WI38 (cell line): ENCODE results near the gene S100A6.
"Not testable (repeated sequence)": the region's sequence is repeated elsewhere in the genome, so short reads cannot be mapped to it uniquely, and the experiment has no call there.

Experiments
- H3K4me3 ChIP-seq: 2 replicates; pipeline ENCODE4 v1.5.1; 2011; ENCODE audit warnings: low read depth, mild to moderate bottlenecking, control low read depth, low read length
- TF ChIP-seq, protein P1 (sequence below): IDR thresholded peaks from 2 replicates; pipeline ENCODE4 v1.5.1; 2012; ENCODE audit warnings: low read depth, mild to moderate bottlenecking, control low read depth, low read length

The S100A6 gene

DNA sequence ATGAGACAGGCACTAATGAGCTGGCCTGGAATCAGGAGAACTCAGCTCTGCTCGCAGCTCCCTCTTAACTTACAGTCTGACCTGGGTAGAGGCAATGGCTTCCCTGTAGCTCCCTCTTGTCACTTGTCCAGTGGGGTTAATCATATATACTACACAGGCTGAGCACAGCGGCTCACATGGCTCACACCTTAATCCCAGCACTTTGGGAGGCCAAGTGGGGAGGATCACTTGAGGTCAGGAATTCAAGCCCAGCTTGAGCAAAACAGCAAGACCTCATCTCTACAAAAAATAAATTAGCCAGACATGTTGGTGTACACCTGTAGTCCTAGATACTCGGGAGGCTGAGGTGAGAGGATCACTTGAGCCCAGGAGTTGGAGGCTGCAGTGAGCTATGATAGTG lies 4.2 kb downstream of the S100A6 start:
- TF ChIP-seq, protein P1, sequence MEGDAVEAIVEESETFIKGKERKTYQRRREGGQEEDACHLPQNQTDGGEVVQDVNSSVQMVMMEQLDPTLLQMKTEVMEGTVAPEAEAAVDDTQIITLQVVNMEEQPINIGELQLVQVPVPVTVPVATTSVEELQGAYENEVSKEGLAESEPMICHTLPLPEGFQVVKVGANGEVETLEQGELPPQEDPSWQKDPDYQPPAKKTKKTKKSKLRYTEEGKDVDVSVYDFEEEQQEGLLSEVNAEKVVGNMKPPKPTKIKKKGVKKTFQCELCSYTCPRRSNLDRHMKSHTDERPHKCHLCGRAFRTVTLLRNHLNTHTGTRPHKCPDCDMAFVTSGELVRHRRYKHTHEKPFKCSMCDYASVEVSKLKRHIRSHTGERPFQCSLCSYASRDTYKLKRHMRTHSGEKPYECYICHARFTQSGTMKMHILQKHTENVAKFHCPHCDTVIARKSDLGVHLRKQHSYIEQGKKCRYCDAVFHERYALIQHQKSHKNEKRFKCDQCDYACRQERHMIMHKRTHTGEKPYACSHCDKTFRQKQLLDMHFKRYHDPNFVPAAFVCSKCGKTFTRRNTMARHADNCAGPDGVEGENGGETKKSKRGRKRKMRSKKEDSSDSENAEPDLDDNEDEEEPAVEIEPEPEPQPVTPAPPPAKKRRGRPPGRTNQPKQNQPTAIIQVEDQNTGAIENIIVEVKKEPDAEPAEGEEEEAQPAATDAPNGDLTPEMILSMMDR, result no peak
- no peak overlapping the region for H3K4me3 ChIP-seq

DNA sequence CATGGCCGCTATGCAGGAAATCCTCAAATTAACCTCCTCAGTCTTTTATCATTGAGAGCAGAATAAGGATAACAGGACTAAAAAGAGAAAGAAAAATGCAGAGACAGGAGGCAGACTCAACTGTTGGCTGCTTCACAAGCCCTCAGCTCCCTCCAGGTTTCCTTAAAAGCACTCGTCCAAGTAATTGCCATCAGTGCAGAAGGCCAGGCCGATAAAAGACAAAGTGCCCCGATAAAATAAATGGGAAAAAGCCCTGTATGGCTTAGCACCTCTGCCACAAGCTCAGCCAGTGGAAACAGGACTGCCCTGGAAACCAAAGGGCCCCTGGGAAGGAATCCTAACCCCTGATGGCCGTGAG lies 8.1 kb downstream of the S100A6 start:
- no peak overlapping the region for H3K4me3 ChIP-seq
- TF ChIP-seq, protein P1, result no peak

DNA sequence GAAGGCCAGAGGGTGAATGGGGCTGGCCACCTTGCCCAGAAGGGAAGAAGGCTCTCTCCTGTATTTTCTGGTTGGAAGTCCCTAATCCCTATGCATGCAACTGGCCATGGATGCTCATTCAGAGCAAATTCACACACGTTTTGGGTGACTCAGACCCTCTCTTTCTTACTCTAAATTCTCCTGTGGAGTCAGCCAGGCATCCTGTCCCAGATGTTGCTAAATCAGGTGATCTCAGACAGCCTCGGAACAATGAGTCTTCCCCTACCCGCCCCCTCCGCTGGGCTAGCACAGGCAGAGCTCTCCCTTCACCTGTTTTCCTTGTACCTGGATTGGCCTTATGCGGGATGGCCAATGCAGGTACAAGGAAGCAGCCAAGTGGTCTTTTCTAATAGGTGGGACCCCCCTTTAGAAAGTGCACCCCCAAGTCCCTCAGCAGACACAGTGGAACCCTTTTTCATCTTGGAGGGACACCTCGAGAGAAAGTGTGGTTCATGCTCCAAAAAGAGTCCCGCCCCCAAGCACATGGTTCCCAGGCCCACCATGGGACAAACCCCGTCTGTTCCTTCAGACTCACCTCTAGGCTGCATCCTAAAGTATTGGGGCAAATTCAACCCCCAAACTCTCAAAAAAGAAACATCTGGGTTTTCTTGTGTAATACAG lies 8.6 kb downstream of the S100A6 start:
- TF ChIP-seq, protein P1, result no peak
- H3K4me3 ChIP-seq, result no peak overlapping the region

DNA sequence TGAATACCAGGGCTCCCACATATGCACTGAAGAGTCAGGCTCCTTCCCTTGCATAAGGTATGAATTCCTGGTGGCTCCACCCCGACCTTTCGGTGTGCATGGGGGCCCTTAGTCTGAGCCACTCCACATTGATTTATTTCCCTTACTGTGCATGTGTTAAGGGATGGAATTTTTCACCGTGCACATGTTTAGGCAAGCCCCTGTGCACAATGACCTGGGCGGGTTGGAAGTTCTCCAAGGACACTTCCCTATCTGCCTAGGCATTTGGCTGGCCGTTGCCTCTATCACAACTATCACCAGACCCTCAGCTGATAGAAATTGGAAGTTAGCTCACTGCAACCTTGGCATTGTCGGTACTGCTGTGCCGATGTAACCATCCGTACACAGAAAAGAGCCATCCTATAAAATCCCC lies 9.7 kb downstream of the S100A6 start:
- TF ChIP-seq, protein P1, result no peak
- no peak overlapping the region for H3K4me3 ChIP-seq

DNA sequence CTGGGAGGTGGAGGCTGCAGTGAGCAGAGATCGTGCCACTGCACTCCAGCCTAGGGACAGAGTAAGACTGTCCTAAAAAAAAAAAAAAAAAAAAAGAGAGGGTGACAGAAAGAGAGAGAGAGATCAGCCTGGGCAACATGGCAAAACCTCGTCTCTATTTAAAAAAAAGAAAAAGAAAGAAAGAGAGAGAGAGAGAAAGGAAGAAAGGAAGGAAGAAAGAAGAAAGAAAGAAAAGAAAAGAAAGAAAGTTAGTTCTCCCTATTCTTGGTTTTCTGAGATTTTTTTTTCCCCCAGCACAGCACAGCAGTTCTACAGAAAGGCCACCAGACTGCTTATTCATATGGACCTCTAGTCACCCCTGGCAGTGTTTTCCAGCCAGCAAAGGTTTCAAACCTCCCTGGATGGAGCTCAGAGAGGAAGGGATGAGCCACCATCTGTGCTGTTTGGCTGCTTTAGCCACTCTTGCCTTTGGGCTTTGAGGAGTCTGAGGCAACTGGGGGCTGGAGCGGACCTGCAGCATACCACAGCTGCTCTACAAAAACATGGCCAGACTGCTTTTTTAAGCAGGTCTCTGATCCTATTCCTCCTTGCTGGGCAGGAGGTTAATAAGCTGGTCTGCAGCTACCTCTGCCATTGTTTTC lies 10.6 kb downstream of the S100A6 start:
- TF ChIP-seq, protein P1, result no peak
- no peak overlapping the region for H3K4me3 ChIP-seq

DNA sequence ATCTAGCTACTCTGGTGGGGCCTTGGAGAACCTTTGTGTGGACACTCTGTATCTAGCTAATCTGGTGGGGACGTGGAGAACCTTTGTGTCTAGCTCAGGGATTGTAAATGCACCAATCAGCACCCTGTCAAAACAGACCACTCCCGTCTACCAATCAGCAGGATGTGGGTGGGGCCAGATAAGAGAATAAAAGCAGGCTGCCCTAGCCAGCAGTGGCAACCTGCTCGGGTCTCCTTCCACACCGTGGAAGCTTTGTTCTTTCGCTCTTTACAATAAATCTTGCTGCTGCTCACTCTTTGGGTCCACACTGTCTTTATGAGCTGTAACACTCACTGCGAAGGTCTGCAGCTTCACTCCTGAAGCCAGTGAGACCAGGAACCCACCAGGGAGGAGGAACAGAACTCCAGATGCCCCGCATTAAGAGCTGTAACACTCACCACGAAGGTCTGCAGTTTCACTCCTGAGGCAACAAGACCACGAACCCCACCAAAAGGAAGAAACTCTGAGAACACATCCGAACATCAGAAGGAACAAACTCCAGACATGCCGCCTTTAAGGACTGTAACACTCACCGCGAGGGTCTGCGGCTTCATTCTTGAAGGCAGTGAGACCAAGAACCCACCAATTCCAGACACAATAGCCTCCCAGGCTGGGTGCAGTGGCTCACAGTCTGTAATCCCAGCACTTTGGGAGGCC lies 13.3 kb downstream of the S100A6 start:
- not testable (repeated sequence) for H3K4me3 ChIP-seq

DNA sequence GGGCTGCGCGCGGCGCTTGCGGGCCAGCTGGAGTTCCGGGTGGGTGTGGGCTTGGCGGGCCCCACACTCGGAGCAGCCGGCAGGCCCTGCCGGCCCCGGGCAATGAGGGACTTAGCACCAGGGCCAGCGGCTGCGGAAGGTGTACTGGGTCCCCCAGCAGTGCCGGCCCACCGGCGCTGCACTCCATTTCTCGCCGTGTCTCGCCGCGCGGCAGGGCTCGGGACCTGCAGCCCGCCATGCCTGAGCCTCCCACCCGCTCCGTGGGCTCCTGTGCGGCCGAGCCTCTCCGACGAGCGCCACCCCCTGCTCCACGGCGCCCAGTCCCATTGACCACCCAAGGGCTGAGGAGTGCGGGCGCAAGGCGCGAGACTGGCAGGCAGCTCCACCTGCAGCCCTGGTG lies 14.0 kb downstream of the S100A6 start:
- H3K4me3 ChIP-seq, result not testable (repeated sequence)

DNA sequence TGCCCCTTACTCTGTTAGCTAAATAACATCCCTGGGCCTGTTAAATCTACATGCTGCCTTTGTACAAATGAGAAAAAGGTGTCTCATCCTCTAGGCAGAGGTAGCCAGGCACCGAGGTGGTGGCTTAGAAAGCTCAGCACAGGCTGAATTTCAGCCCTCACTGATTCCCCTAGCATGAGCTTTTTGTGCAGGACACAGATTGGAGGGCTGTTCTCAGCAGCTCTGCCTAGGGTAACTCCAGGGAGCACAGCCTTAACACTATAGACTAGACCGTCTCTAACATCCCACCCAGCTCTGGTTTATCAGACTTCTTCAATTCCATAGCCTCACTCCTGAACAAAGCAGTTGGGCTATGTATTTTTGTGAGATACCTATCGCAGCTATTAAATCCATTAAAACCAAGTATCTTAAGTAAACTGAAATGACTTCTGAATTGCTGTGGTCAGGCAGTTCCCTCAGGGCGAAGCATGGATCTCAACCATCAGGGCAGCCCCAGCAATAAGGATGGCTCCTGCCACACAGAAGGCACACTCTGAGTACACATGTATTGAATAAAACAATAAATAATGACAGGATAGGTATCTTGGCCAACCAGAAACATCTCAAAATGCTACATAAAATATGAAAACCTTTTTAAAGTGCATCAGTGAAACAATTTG lies 14.8 kb downstream of the S100A6 start:
- TF ChIP-seq, protein P1, result no peak
- H3K4me3 ChIP-seq, result no peak overlapping the region

DNA sequence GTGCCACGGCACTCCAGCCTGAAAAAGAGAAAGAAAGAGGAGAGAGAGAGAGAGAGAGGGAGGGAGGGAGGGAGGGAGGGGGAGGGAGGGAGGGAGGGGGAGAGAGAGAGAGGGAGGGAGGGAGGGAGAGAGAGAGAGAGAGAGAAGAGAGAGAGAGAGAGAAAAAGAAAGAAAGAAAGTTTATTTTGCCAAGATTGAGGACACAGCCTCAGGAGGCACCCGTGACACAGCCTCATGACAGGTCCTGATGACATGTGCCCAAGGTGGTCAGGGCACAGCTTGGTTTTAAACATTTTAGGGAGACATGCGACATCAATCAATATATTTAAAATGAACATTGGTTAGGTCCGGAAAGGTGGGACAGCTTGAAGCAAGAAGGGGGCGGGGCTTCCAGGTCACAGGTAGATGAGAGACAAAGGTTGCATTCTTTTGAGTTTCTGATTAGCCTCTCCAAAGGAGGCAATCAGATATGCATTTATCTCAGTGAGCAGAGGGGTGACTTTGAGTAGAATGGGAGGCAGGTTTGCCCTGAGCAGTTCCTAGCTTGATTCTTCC lies 15.6 kb downstream of the S100A6 start:
- not testable (repeated sequence) for H3K4me3 ChIP-seq
